Mesendoderm (in vitro differentiated cells): ENCODE data around the gene TSPOAP1.

Experiments used
- DNase-seq: peaks from one replicate; pipeline ENCODE4 v3.0.0; 2013
- H2AK5ac ChIP-seq: 2 replicates; pipeline ENCODE4 v1.6.1; 2013; ENCODE audit warnings: low read length, inconsistent platforms
- H2BK120ac ChIP-seq: 2 replicates; pipeline ENCODE4 v1.6.1; 2013; ENCODE audit warnings: low read depth, mild to moderate bottlenecking, low read length, moderate library complexity, mixed read lengths
- H2BK15ac ChIP-seq: replicated peaks from 2 replicates; pipeline ENCODE4 v1.6.1; 2013; ENCODE audit warnings: low read depth, mild to moderate bottlenecking, moderate library complexity
- H2BK5ac ChIP-seq: 2 replicates; pipeline ENCODE4 v1.6.1; 2013; ENCODE audit warnings: low read length, inconsistent platforms
- H3K18ac ChIP-seq: 2 replicates; pipeline ENCODE4 v1.6.1; 2013; ENCODE audit warnings: mild to moderate bottlenecking, low read length, mixed read lengths
- H3K23ac ChIP-seq: one replicate; pipeline ENCODE4 v1.6.1; 2013; ENCODE audit warnings: low read length
- H3K27ac ChIP-seq: 2 replicates; pipeline ENCODE4 v1.5.1; 2013; ENCODE audit warnings: low read depth, mild to moderate bottlenecking, inconsistent platforms, low read length, moderate library complexity
- H3K27me3 ChIP-seq: 2 replicates; pipeline ENCODE4 v1.6.1; 2013; ENCODE audit warnings: low read length, control low read depth, mild to moderate bottlenecking, inconsistent platforms; ENCODE audit not compliant: insufficient read depth, poor library complexity
- H3K36me3 ChIP-seq: 2 replicates; pipeline ENCODE4 v1.6.1; 2013; ENCODE audit warnings: low read length, inconsistent platforms; ENCODE audit not compliant: control insufficient read depth, insufficient read depth
- H3K4ac ChIP-seq: one replicate; pipeline ENCODE4 v1.6.1; 2013; ENCODE audit warnings: low read depth, mild to moderate bottlenecking, low read length, moderate library complexity
- H3K4me1 ChIP-seq: 2 replicates; pipeline ENCODE4 v1.6.1; 2013; ENCODE audit warnings: low read depth, low read length, inconsistent platforms; ENCODE audit not compliant: control insufficient read depth
- H3K4me2 ChIP-seq: 2 replicates; pipeline ENCODE4 v1.6.1; 2013; ENCODE audit warnings: low read length
- H3K4me3 ChIP-seq: 2 replicates; pipeline ENCODE4 v1.5.1; 2013; ENCODE audit warnings: mild to moderate bottlenecking, low read length
- H3K56ac ChIP-seq: one replicate; pipeline ENCODE4 v1.6.1; 2013; ENCODE audit warnings: low read length
- H3K79me1 ChIP-seq: 2 replicates; pipeline ENCODE4 v1.6.1; 2013; ENCODE audit warnings: low read length, inconsistent platforms
- H3K79me2 ChIP-seq: 2 replicates; pipeline ENCODE4 v1.6.1; 2013; ENCODE audit warnings: mild to moderate bottlenecking, low read length; ENCODE audit not compliant: control insufficient read depth, insufficient read depth
- H3K9ac ChIP-seq: 2 replicates; pipeline ENCODE4 v1.6.1; 2013; ENCODE audit warnings: low read length, inconsistent platforms
- H4K5ac ChIP-seq: one replicate; pipeline ENCODE4 v1.6.1; 2013; ENCODE audit warnings: low read length
- H4K8ac ChIP-seq: one replicate; pipeline ENCODE4 v1.6.1; 2013; ENCODE audit warnings: low read depth, mild to moderate bottlenecking, control low read depth, low read length, moderate library complexity
- WGBS: extraction: QIAGEN DNeasy Blood & Tissue Kit; methylation state at CpG from one replicate; pipeline ENCODE4 v1.1.7; 2013; ENCODE audit warnings: low lambda C conversion rate, missing lambda C conversion rate; ENCODE audit not compliant: insufficient coverage; ENCODE audit errors: extremely low coverage; 5-methylcytosine and 5-hydroxymethylcytosine counted together

The TSPOAP1 gene

DNA sequence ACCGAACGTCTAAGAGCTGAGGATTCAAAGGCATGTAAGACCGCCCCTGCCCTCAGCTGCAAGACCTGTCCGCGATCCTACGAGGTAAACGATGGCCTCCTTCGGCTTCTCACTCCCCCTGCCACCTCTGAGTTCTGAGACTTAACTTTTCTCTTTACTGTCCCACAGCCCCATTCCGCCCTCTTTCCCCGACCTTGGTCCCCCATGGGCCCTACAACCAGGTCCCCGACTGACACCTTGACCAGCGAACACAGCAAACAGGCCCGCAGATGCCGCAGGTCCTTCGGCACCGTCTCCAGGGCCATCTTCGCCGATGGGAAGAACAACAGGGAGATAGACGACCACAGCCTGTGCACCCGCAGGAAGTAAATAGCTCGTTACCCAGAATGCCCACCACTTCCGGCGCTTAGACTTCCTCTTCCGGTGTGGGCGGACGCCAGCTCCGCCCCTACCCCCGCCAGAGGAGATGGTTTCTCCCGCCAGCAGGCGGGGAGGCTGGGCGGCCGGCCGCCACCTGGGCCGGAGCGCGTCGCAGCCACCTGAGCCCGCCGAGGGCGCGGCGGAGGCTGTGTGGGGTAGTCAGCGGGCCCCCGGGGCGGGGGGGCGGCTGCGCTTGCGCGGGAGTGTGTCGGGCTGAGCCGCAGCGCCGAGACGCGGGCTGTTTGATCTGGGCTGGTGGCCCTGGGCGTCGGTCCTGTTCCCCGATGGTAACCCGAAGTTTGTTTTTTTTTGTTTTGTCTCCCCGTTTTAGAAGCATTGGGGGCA, 23.4 kb upstream of the TSPOAP1 start, which contains the start of gene SUPT4H1:
SUPT4H1 (minus strand) TSS at position 371 of the 765 bp plus-strand sequence; CDS start at position 305, 66 bp downstream.
- peaks cover 3% of the 10 kb centered on the region for H3K4me1 ChIP-seq
- peak within 1 kb of the TSS; percentile 96 for H3K27ac ChIP-seq
- peak within 1 kb of the TSS; percentile 40 for H3K4ac ChIP-seq
- H3K18ac ChIP-seq, result peak within 1 kb of the TSS; percentile 72
- H3K9ac ChIP-seq, result peak within 1 kb of the TSS; percentile 97
- peak within 1 kb of the TSS; percentile 100 for H3K4me2 ChIP-seq
- H3K79me1 ChIP-seq, result peaks cover 4% of the 10 kb centered on the region
- H3K79me2 ChIP-seq, result peaks cover 8% of the 10 kb centered on the region
- peak; percentile 98 for DNase-seq
- peak within 1 kb of the TSS; percentile 83 for H2BK5ac ChIP-seq
- peak within 1 kb of the TSS; percentile 99 for H3K56ac ChIP-seq
- H2BK15ac ChIP-seq, result no peak within 1 kb of the TSS
- peak within 1 kb of the TSS; percentile 97 for H2AK5ac ChIP-seq
- H3K27me3 ChIP-seq, result no peaks in the 10 kb centered on the region
- peaks cover 9% of the 10 kb centered on the region for H3K36me3 ChIP-seq
- H3K23ac ChIP-seq, result peak within 1 kb of the TSS; percentile 74
- no peak within 1 kb of the TSS for H4K8ac ChIP-seq
- H4K5ac ChIP-seq, result no peak within 1 kb of the TSS
- no CpG with 5 or more reads among the region's 60 CpGs for WGBS
- peak within 1 kb of the TSS; percentile 98 for H3K4me3 ChIP-seq
- no peak within 1 kb of the TSS for H2BK120ac ChIP-seq

DNA sequence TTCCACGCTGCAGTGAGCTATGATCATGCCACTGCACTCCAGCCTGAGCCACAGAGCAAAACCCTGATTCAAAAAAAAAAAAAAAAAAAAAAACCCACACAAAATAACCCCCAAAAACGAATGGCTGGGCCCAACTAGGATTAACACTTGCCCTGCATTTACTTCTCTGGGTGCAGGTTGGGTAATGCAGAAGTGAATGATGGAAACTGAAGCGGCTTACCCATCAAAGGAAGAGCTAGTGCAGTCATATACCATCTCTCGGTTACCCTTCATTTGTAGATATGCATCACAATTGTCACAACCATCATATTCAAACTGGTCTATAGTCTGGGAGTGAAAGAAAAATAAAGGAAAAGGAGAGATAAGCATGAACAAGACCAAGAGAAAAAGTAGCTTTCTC, 22.6 kb upstream of the TSPOAP1 start:
- Histone ChIP-seq H4K8ac (no peak overlapping the region), H3K4me3 (peak overlapping the region; percentile 98), H3K27ac (no peak overlapping the region), H2BK120ac (no peak overlapping the region), H3K36me3 (peaks cover 10% of the 10 kb centered on the region), H3K4ac (no peak overlapping the region), H3K79me2 (peaks cover 8% of the 10 kb centered on the region), H3K27me3 (no peaks in the 10 kb centered on the region), H3K9ac (peak overlapping the region; percentile 97), H2AK5ac (no peak overlapping the region), H3K56ac (peak overlapping the region; percentile 99), H2BK15ac (no peak overlapping the region), H2BK5ac (no peak overlapping the region), H3K79me1 (peaks cover 4% of the 10 kb centered on the region), H3K18ac (no peak overlapping the region), H3K4me1 (peaks cover 3% of the 10 kb centered on the region), H3K23ac (no peak overlapping the region), H4K5ac (no peak overlapping the region), H3K4me2 (peak overlapping the region; percentile 73)
- no peak for DNase-seq
- no CpG with 5 or more reads among the region's 4 CpGs for WGBS

DNA sequence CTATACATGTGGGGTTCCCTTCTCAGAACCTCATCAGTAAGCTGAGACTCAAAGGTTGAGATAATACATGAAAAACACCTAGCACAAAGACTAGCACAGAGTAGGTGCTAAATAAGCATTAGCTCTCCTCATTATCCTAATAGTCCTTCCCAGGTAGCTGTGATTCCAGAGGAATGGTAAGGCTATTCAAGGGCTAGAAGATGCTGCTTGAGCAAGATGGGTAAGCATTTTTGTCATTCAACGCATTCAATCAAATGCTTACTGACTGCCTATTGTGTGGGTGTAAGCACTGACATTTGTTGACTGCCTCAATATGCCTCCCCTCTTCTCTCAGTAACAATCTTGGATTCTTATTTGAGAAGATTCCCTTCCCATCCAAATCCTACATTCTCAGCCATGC, 19.4 kb upstream of the TSPOAP1 start:
- DNase-seq, result no peak
- no peaks in the 10 kb centered on the region for H3K27me3 ChIP-seq
- no peak overlapping the region for H3K27ac ChIP-seq
- H2BK15ac ChIP-seq, result no peak overlapping the region
- no peak overlapping the region for H3K4ac ChIP-seq
- no peak overlapping the region for H4K8ac ChIP-seq
- WGBS, result no CpG with 5 or more reads among the region's 1 CpG
- H3K23ac ChIP-seq, result no peak overlapping the region
- no peak overlapping the region for H3K18ac ChIP-seq
- H3K9ac ChIP-seq, result no peak overlapping the region
- H3K36me3 ChIP-seq, result peaks cover 19% of the 10 kb centered on the region
- peaks cover 8% of the 10 kb centered on the region for H3K79me2 ChIP-seq
- H4K5ac ChIP-seq, result no peak overlapping the region
- H2BK120ac ChIP-seq, result no peak overlapping the region
- no peak overlapping the region for H2AK5ac ChIP-seq
- no peak overlapping the region for H3K56ac ChIP-seq
- H3K4me2 ChIP-seq, result no peak overlapping the region
- H3K4me1 ChIP-seq, result no peaks in the 10 kb centered on the region
- H3K79me1 ChIP-seq, result peaks cover 4% of the 10 kb centered on the region
- no peak overlapping the region for H3K4me3 ChIP-seq
- H2BK5ac ChIP-seq, result no peak overlapping the region

DNA sequence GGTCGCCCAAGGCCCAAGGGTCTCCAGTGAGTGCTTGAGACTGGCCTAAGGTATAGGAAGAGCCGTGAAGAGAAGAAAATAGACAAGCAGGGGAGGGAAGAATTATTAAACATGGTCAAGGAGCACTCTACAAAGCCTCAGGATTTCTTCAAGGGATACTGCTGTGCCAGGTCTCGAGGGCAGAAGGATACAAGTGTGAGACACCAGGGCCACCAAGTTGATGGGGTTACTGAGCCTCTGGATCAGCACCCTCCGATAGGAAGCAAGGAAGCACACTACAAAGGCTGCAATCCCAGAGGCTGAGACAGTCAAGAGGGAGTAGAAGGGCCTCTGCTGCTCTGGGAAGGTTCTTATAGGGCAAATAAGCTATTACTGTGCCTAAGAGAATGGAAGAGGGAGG, 16.9 kb upstream of the TSPOAP1 start:
- Histone ChIP-seq H3K79me1 (no peaks in the 10 kb centered on the region), H3K23ac (no peak overlapping the region), H3K9ac (no peak overlapping the region), H3K4ac (no peak overlapping the region), H2AK5ac (no peak overlapping the region), H3K4me1 (no peaks in the 10 kb centered on the region), H4K5ac (no peak overlapping the region), H2BK15ac (no peak overlapping the region), H3K4me2 (no peak overlapping the region), H2BK5ac (no peak overlapping the region), H4K8ac (no peak overlapping the region), H3K27ac (no peak overlapping the region), H3K18ac (no peak overlapping the region), H3K36me3 (peaks cover 19% of the 10 kb centered on the region), H3K79me2 (no peaks in the 10 kb centered on the region), H3K27me3 (no peaks in the 10 kb centered on the region), H3K56ac (no peak overlapping the region), H2BK120ac (no peak overlapping the region), H3K4me3 (no peak overlapping the region)
- DNase-seq, result no peak
- WGBS, result no CpG with 5 or more reads among the region's 4 CpGs

DNA sequence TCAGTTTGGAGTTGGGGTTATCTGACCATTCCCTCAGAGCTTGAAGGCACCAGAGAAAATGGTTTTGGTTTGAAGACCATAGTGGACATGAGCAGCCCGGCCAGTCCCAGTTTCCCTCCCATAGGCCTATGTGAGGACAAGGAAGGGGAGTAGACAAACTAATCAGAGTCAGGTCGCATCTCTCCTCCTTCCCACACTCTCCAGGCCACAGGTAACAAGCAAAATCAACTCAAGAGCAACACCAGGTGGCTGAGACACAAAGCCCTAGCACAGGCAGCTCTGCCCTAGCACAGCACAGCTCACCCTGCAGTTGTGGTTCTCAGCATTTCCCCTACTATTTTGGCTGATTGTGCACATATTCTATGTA, 16.2 kb upstream of the TSPOAP1 start:
- no peak overlapping the region for H4K5ac ChIP-seq
- no peaks in the 10 kb centered on the region for H3K79me1 ChIP-seq
- H3K23ac ChIP-seq, result no peak overlapping the region
- H3K4ac ChIP-seq, result no peak overlapping the region
- no peak overlapping the region for H2BK120ac ChIP-seq
- H4K8ac ChIP-seq, result no peak overlapping the region
- no peak overlapping the region for H3K56ac ChIP-seq
- no peak overlapping the region for H3K18ac ChIP-seq
- no peaks in the 10 kb centered on the region for H3K27me3 ChIP-seq
- H3K79me2 ChIP-seq, result no peaks in the 10 kb centered on the region
- no peak overlapping the region for H2BK5ac ChIP-seq
- H3K9ac ChIP-seq, result no peak overlapping the region
- no peak overlapping the region for H3K27ac ChIP-seq
- H2BK15ac ChIP-seq, result no peak overlapping the region
- H3K4me3 ChIP-seq, result no peak overlapping the region
- DNase-seq, result peak; percentile 26
- H3K36me3 ChIP-seq, result peaks cover 19% of the 10 kb centered on the region
- no peaks in the 10 kb centered on the region for H3K4me1 ChIP-seq
- no peak overlapping the region for H2AK5ac ChIP-seq
- no CpG with 5 or more reads among the region's 2 CpGs for WGBS
- no peak overlapping the region for H3K4me2 ChIP-seq
